GM12878 (cell line): Measurements from ENCODE around the gene RXYLT1.

ENCODE experiments used
- BRCA1 ChIP-seq: IDR thresholded peaks from 2 replicates; pipeline ENCODE4 v1.6.1; 2011; ENCODE audit warnings: low read depth, low read length, improper control_type of control experiment
- EZH2 ChIP-seq: IDR thresholded peaks from 2 replicates; pipeline ENCODE4 v1.6.1; 2012; ENCODE audit warnings: low read depth, mild to moderate bottlenecking, control low read depth, inconsistent platforms, low read length, borderline replicate concordance; ENCODE audit not compliant: control insufficient read depth
- GABPA ChIP-seq: IDR thresholded peaks from 2 replicates; pipeline ENCODE4 v1.6.1; 2014; ENCODE audit warnings: antibody characterized with exemption, low read depth, mild to moderate bottlenecking, inconsistent platforms
- HDAC2 ChIP-seq: fragments of 200-600 bp; sonication (generic); IDR thresholded peaks from 2 replicates; pipeline ENCODE4 v1.6.1; 2017
- HDAC6 ChIP-seq: fragments of 200-600 bp; sonication (generic); IDR thresholded peaks from one replicate; pipeline ENCODE4 v1.8.0; 2017; ENCODE audit warnings: antibody characterized with exemption; ENCODE audit not compliant: unreplicated experiment
- MAX ChIP-seq: IDR thresholded peaks from 2 replicates; pipeline ENCODE4 v1.6.1; 2012; ENCODE audit warnings: low read depth, low read length, improper control_type of control experiment
- MXI1 ChIP-seq: fragments of 150-350 bp; IDR thresholded peaks from 2 replicates; pipeline ENCODE4 v1.6.1; 2011; ENCODE audit warnings: low read depth, mild to moderate bottlenecking, inconsistent platforms, low read length, improper control_type of control experiment
- POLR2A ChIP-seq: IDR thresholded peaks from 2 replicates; pipeline ENCODE4 v1.6.1; 2011; ENCODE audit warnings: low read depth, mild to moderate bottlenecking, low read length
- SIN3A ChIP-seq: IDR thresholded peaks from 2 replicates; pipeline ENCODE4 v1.6.1; 2012; ENCODE audit warnings: low read depth, low read length, improper control_type of control experiment
- SRF ChIP-seq, 2 experiments: IDR thresholded peaks; 2 replicates each; pipeline ENCODE4 v1.6.1; 2011; ENCODE audit warnings: low read depth in 2 of 2, low read length in 2 of 2, mild to moderate bottlenecking in 1 of 2, moderate library complexity in 1 of 2
- TCF7 ChIP-seq: IDR thresholded peaks from 2 replicates; pipeline ENCODE4 v1.6.1; 2014; ENCODE audit warnings: antibody characterized with exemption, borderline replicate concordance
- ZNF274 ChIP-seq: IDR thresholded peaks from one replicate; pipeline ENCODE4 v1.8.0; 2011; ENCODE audit not compliant: insufficient read length, insufficient read depth
- TF ChIP-seq, protein P1 (sequence below), 3 experiments: IDR thresholded peaks in 2 of 3; conservative IDR thresholded peaks in 1 of 3; 2 replicates each; pipeline ENCODE4 v1.5.1; 2011; ENCODE audit warnings: low read depth in 3 of 3, low read length in 3 of 3, mild to moderate bottlenecking in 3 of 3, control low read depth in 2 of 3, moderate library complexity in 2 of 3, inconsistent platforms in 1 of 3, mixed read lengths in 1 of 3; ENCODE audit not compliant: control insufficient read depth in 2 of 3, insufficient read depth in 1 of 3; ENCODE audit errors: extremely low read depth in 1 of 3

DNA sequence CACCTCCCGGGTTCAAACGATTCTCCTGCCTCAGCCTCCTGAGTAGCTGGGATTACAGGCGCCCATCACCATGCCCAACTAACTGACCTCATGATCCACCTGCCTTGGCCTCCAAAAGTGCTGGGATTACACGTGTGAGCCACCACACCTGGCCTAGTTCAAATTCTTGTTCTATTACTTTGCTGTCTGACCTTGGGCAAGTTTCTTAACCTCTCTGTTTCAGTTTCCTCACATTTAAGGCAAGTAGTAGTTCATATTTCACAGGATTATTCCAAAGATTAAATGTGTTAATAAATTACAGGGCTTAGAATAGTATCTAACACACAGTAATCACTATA is 10.9 kb downstream of the RXYLT1 start:
- TF ChIP-seq EZH2, result no peak
- TF ChIP-seq HDAC6, result no peak
- TF ChIP-seq, protein P1, sequence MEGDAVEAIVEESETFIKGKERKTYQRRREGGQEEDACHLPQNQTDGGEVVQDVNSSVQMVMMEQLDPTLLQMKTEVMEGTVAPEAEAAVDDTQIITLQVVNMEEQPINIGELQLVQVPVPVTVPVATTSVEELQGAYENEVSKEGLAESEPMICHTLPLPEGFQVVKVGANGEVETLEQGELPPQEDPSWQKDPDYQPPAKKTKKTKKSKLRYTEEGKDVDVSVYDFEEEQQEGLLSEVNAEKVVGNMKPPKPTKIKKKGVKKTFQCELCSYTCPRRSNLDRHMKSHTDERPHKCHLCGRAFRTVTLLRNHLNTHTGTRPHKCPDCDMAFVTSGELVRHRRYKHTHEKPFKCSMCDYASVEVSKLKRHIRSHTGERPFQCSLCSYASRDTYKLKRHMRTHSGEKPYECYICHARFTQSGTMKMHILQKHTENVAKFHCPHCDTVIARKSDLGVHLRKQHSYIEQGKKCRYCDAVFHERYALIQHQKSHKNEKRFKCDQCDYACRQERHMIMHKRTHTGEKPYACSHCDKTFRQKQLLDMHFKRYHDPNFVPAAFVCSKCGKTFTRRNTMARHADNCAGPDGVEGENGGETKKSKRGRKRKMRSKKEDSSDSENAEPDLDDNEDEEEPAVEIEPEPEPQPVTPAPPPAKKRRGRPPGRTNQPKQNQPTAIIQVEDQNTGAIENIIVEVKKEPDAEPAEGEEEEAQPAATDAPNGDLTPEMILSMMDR (IDR thresholded peaks at IDR 0.05 in 2 of 3, conservative IDR thresholded peaks at IDR 0.05 in 1 of 3; ENCODE audit: control insufficient read depth in 2 of 3, extremely low read depth in 1 of 3, insufficient read depth in 1 of 3, low read depth in 3 of 3, low read length in 3 of 3), result no peak
- TF ChIP-seq POLR2A, result no peak
- TF ChIP-seq ZNF274, result no peak
- no peak for TF ChIP-seq SIN3A
- no peak for TF ChIP-seq BRCA1
- TF ChIP-seq MXI1, result no peak
- TF ChIP-seq GABPA, result no peak
- no peak for TF ChIP-seq HDAC2
- no peak for TF ChIP-seq MAX
- TF ChIP-seq SRF (IDR thresholded peaks at IDR 0.05; ENCODE audit: low read depth in 2 of 2, low read length in 2 of 2), result no peak
- no peak for TF ChIP-seq TCF7
